GM12878 (cell line): ENCODE data around the gene C16orf46. TPM values are rescaled to one million over a fixed set of nuclear protein-coding genes. Genes with fewer than 3 reads are reported as not detected.

Experiments
- ATAC-seq: fragments of 200-7000 bp; cut with Tn5 transposase; 3 replicates; pipeline ENCODE4 v1.9.1; 2020; ENCODE audit warnings: mild to moderate bottlenecking, moderate library complexity
- BruUV-seq: library from RNA; stranded (reverse); fragments of 400-500 nt; replicated peaks from 2 replicates; lab custom pipeline; 2021; lab: Mats Ljungman, UMichigan
- CTCF ChIA-PET: fragments of 300-600 bp; sonication (Branson Sonifier 250); formaldehyde crosslinking; extraction: SDS; loops from one replicate; lab custom pipeline; 2021; ENCODE audit warnings: inconsistent platforms; lab: Yijun Ruan, JAX
- POLR2A ChIA-PET: fragments of 350-600 bp; formaldehyde crosslinking; extraction: SDS; loops from one replicate; lab custom pipeline; 2021; ENCODE audit warnings: inconsistent platforms; lab: Charles Lee
- RAD21 ChIA-PET: fragments of 300-600 bp; sonication (Branson Sonifier 250); formaldehyde crosslinking; loops from one replicate; lab custom pipeline; 2023; ENCODE audit warnings: antibody characterized with exemption; ENCODE audit not compliant: unreplicated experiment; lab: Charles Lee
- SMC1A ChIA-PET: fragments of 300-600 bp; sonication (Branson Sonifier 250); formaldehyde crosslinking; loops from one replicate; lab custom pipeline; 2023; ENCODE audit not compliant: unreplicated experiment, uncharacterized antibody; lab: Charles Lee
- DNase-seq: peaks from one replicate; pipeline ENCODE4 v3.0.0-alpha.2; 2011; ENCODE audit warnings: low read depth, low spot score
- FAIRE-seq: peaks from 3 replicates; lab custom pipeline; 2011; peaks lifted over from hg19 to GRCh38; lab: Jason Lieb, UNC
- H2AFZ ChIP-seq: 2 replicates; pipeline ENCODE4 v1.6.0; 2011; ENCODE audit warnings: low read depth, low read length, control low read depth; ENCODE audit not compliant: control insufficient read depth
- H3K27ac ChIP-seq: 2 replicates; pipeline ENCODE4 v1.5.1; 2011; ENCODE audit warnings: control low read depth; ENCODE audit not compliant: control insufficient read depth, insufficient read depth
- H3K27me3 ChIP-seq, 2 experiments: replicated peaks in 1 of 2; 2 replicates each; pipeline versions ENCODE4 v1.6.0 to v1.6.1; 2011; ENCODE audit warnings: low read length in 1 of 2; ENCODE audit not compliant: control insufficient read depth in 2 of 2, insufficient read depth in 2 of 2
- H3K36me3 ChIP-seq, 2 experiments: 2 replicates each; pipeline ENCODE4 v1.5.1; 2011; ENCODE audit warnings: low read length in 1 of 2; ENCODE audit not compliant: control insufficient read depth in 2 of 2, insufficient read depth in 2 of 2
- H3K4me1 ChIP-seq: 2 replicates; pipeline ENCODE4 v1.6.1; 2011; ENCODE audit warnings: mild to moderate bottlenecking, low read length, moderate library complexity, mixed read lengths; ENCODE audit not compliant: control insufficient read depth, insufficient read depth
- H3K4me2 ChIP-seq: 2 replicates; pipeline ENCODE4 v1.6.0; 2011; ENCODE audit warnings: control low read depth; ENCODE audit not compliant: control insufficient read depth, insufficient read depth
- H3K4me3 ChIP-seq: fragments of 200-600 bp; sonication (generic); 2 replicates; pipeline ENCODE4 v1.5.1; 2016
- H3K79me2 ChIP-seq: 2 replicates; pipeline ENCODE4 v1.6.0; 2011; ENCODE audit warnings: low read length; ENCODE audit not compliant: control insufficient read depth, insufficient read depth
- H3K9ac ChIP-seq: 2 replicates; pipeline ENCODE4 v1.8.0; 2011; ENCODE audit warnings: low read length, control low read depth, mixed read lengths; ENCODE audit not compliant: control insufficient read depth, insufficient read depth
- H3K9me3 ChIP-seq: replicated peaks from 3 replicates; pipeline ENCODE4 v1.5.1; 2011; ENCODE audit warnings: mild to moderate bottlenecking, low read length; ENCODE audit not compliant: control insufficient read depth, insufficient read depth
- H4K20me1 ChIP-seq: 2 replicates; pipeline ENCODE4 v1.6.0; 2011; ENCODE audit not compliant: control insufficient read depth, insufficient read depth
- CHD2 ChIP-seq: IDR thresholded peaks from 2 replicates; pipeline ENCODE4 v1.6.1; 2011; ENCODE audit warnings: low read depth, low read length, improper control_type of control experiment, borderline replicate concordance
- CHD4 ChIP-seq: fragments of 200-600 bp; sonication (generic); IDR thresholded peaks from 2 replicates; pipeline ENCODE4 v1.6.1; 2016; ENCODE audit warnings: mild to moderate bottlenecking
- EZH2 ChIP-seq: IDR thresholded peaks from 2 replicates; pipeline ENCODE4 v1.6.1; 2012; ENCODE audit warnings: low read depth, mild to moderate bottlenecking, control low read depth, inconsistent platforms, low read length, borderline replicate concordance; ENCODE audit not compliant: control insufficient read depth
- KDM1A ChIP-seq: fragments of 200-600 bp; sonication (generic); IDR thresholded peaks from 2 replicates; pipeline ENCODE4 v1.6.1; 2016; ENCODE audit warnings: borderline replicate concordance
- MEF2A ChIP-seq: IDR thresholded peaks from 2 replicates; pipeline ENCODE4 v1.6.1; 2011; ENCODE audit warnings: low read depth, mild to moderate bottlenecking, low read length, moderate library complexity; ENCODE audit not compliant: insufficient read depth
- NFYA ChIP-seq: IDR thresholded peaks from 2 replicates; pipeline ENCODE4 v1.6.1; 2011; ENCODE audit warnings: low read depth, mild to moderate bottlenecking, low read length, improper control_type of control experiment, borderline replicate concordance
- POLR2AphosphoS2 ChIP-seq: IDR thresholded peaks from 2 replicates; pipeline ENCODE4 v1.6.1; 2011; ENCODE audit warnings: low read depth, mild to moderate bottlenecking, low read length, improper control_type of control experiment, moderate library complexity
- RELA ChIP-seq: fragments of 450-650 bp; IDR thresholded peaks from 2 replicates; pipeline ENCODE4 v1.8.0; 2014; ENCODE audit warnings: borderline replicate concordance; ENCODE audit not compliant: partially characterized antibody
- ZBED1 ChIP-seq: IDR thresholded peaks from 2 replicates; pipeline ENCODE4 v1.6.1; 2016; ENCODE audit warnings: borderline replicate concordance
- ZBTB33 ChIP-seq: fragments of 450-650 bp; IDR thresholded peaks from 2 replicates; pipeline ENCODE4 v1.6.1; 2017; ENCODE audit warnings: mild to moderate bottlenecking
- ZSCAN29 ChIP-seq: fragments of 450-650 bp; IDR thresholded peaks from 2 replicates; pipeline ENCODE4 v1.6.1; 2017; ENCODE audit warnings: mild to moderate bottlenecking, moderate library complexity
- WGBS: methylation state at CpG from one replicate; pipeline ENCODE4 v1.1.6; 2016; ENCODE audit warnings: low lambda C conversion rate; ENCODE audit not compliant: insufficient replicate concordance, insufficient coverage; ENCODE audit errors: missing lambda C conversion rate; 5-methylcytosine and 5-hydroxymethylcytosine counted together
- in situ Hi-C: fragments of 300-500 bp; cut with MboI; formaldehyde crosslinking; loops from 9 replicates; pipeline ENCODE4 v1.14.3; 2018; ENCODE audit warnings: mixed read lengths
- intact Hi-C: fragments of 100-400 bp; cut with micrococcal nuclease; formaldehyde crosslinking; loops from one replicate; pipeline ENCODE4 v1.14.2; 2022; ENCODE audit not compliant: unreplicated experiment
- polyA plus RNA-seq, 11 experiments: library from polyadenylated mRNA; depleted of rRNA in 4 of 11; unstranded in 6 of 11; stranded (reverse) in 5 of 11; fragments of >200 nt; fragmentation: Nextera tagmentation in 4 of 11; fragmentation: Illumina TruSeq in 1 of 11; extraction: Ambion mirVana in 4 of 11; extraction: Trizol in 1 of 11; gene quantifications; 1 replicate in 1 of 11; 2 replicates in 10 of 11; pipeline versions ENCODE4 v1.2.1 to v1.2.3, GENCODE V29; 2011 to 2016; ENCODE audit warnings: inconsistent platforms in 2 of 11, missing spikeins in 2 of 11, low read depth in 1 of 11
- total RNA-seq, 4 experiments: library from RNA; depleted of rRNA in 3 of 4; stranded (reverse); fragments of >200 nt in 3 of 4; fragmentation: Illumina TruSeq in 1 of 4; extraction: Trizol in 1 of 4; gene quantifications; 2 replicates each; pipeline versions ENCODE4 v1.2.1 to v1.2.3, GENCODE V29; 2013 to 2021

The C16orf46 gene
- total and polyA plus RNA-seq, 10 of the 15 experiments (the other 5 are each of a cell fraction or from before 2014, with no cell fraction given), result 0.04 to 0.46 (median 0.14) TPM; not detected in 6

GRCh38 chr16:81060576-81061306 lies 16.3 kb downstream of the C16orf46 start:
- BruUV-seq, result no TSS peak
- 76% methylated on average over 14 of the region's 14 CpGs for WGBS
- CTCF ChIA-PET, result no interaction called here
- POLR2A ChIA-PET, result no interaction called here
- Histone ChIP-seq H3K4me3 (no peak overlapping the region), H2AFZ (no peak overlapping the region), H3K9ac (no peak overlapping the region), H3K4me1 (no peaks in the 10 kb centered on the region), H4K20me1 (no peaks in the 10 kb centered on the region), H3K79me2 (no peaks in the 10 kb centered on the region), H3K4me2 (no peak overlapping the region), H3K36me3 (no peaks in the 10 kb centered on the region), H3K27ac (no peak overlapping the region), H3K9me3 (no peaks in the 10 kb centered on the region), H3K27me3 (no peaks in the 10 kb centered on the region)
- DNase-seq (no peak), ATAC-seq (no peak), FAIRE-seq (no peak)
- intact Hi-C loops (no loop called here), in situ Hi-C loops (no loop called here)
- RAD21 ChIA-PET, result no interaction called here
- TF ChIP-seq ZBTB33 (no peak), CHD2 (no peak), POLR2AphosphoS2 (no peak), RELA (no peak), KDM1A (no peak), MEF2A (no peak), ZBED1 (no peak), CHD4 (no peak), EZH2 (no peak), NFYA (no peak), ZSCAN29 (no peak)
- SMC1A ChIA-PET, result no interaction called here
